Measurements from ENCODE around the gene ATRNL1.
A peak's percentile ranks its signal among the peaks of the same experiment; 100 is the strongest.
"Not testable (repeated sequence)": the region's sequence is repeated elsewhere in the genome, so short reads cannot be mapped to it uniquely, and the experiment has no call there.

The ATRNL1 gene

GRCh38 chr10:115219203-115219602, 126.0 kb downstream of the ATRNL1 start:
- no peak for DNase-seq (ENCODE audit: low spot score)

- DNase-seq (ENCODE audit: low spot score), result no peak
These were observed 128.9 kb downstream of the ATRNL1 start for GRCh38 chr10:115222039-115222438.

- no peak for DNase-seq (ENCODE audit: low spot score)
These were observed 146.6 kb downstream of the ATRNL1 start for GRCh38 chr10:115239761-115240160.

GRCh38 chr10:115250784-115251183, 157.6 kb downstream of the ATRNL1 start:
- no peak for DNase-seq (ENCODE audit: low spot score)

GRCh38 chr10:115253765-115254164, 160.6 kb downstream of the ATRNL1 start:
- DNase-seq (ENCODE audit: low spot score), result not testable (repeated sequence)

- no peak for DNase-seq (ENCODE audit: low spot score)
These were observed 179.3 kb downstream of the ATRNL1 start for GRCh38 chr10:115272482-115272881.

- peak; percentile 4 for DNase-seq (ENCODE audit: low spot score)
These were observed 185.1 kb downstream of the ATRNL1 start for GRCh38 chr10:115278294-115278693.

- DNase-seq (ENCODE audit: low spot score), result no peak
These were observed 202.1 kb downstream of the ATRNL1 start for GRCh38 chr10:115295213-115295805.

GRCh38 chr10:115300080-115300479, 206.9 kb downstream of the ATRNL1 start:
- DNase-seq (ENCODE audit: low spot score), result no peak

GRCh38 chr10:115319669-115320068, 226.5 kb downstream of the ATRNL1 start:
- not testable (repeated sequence) for DNase-seq (ENCODE audit: low spot score)

- DNase-seq (ENCODE audit: low spot score), result no peak
These were observed 228.2 kb downstream of the ATRNL1 start for GRCh38 chr10:115321360-115321759.

- no peak for DNase-seq (ENCODE audit: low spot score)
These were observed 235.2 kb downstream of the ATRNL1 start for GRCh38 chr10:115328331-115328730.

- DNase-seq (ENCODE audit: low spot score), result no peak
These were observed 242.2 kb downstream of the ATRNL1 start for GRCh38 chr10:115335366-115335765.

GRCh38 chr10:115355162-115355760, 262.1 kb downstream of the ATRNL1 start:
- DNase-seq (ENCODE audit: low spot score), result peak; percentile 77

GRCh38 chr10:115367920-115368319, 274.8 kb downstream of the ATRNL1 start:
- DNase-seq (ENCODE audit: low spot score), result not testable (repeated sequence)

GRCh38 chr10:115379064-115379463, 285.9 kb downstream of the ATRNL1 start:
- no peak for DNase-seq (ENCODE audit: low spot score)

GRCh38 chr10:115384665-115385064, 291.5 kb downstream of the ATRNL1 start:
- no peak for DNase-seq (ENCODE audit: low spot score)

GRCh38 chr10:115390607-115391006, 297.4 kb downstream of the ATRNL1 start:
- no peak for DNase-seq (ENCODE audit: low spot score)

- no peak for DNase-seq (ENCODE audit: low spot score)
These were observed 304.9 kb downstream of the ATRNL1 start for GRCh38 chr10:115398026-115398425.

- no peak for DNase-seq (ENCODE audit: low spot score)
These were observed 309.5 kb downstream of the ATRNL1 start for GRCh38 chr10:115402699-115403098.

- not testable (repeated sequence) for DNase-seq (ENCODE audit: low spot score)
These were observed 312.7 kb downstream of the ATRNL1 start for GRCh38 chr10:115405838-115406237.

GRCh38 chr10:115409347-115409746, 316.2 kb downstream of the ATRNL1 start:
- no peak for DNase-seq (ENCODE audit: low spot score)

- peak; percentile 49 for DNase-seq (ENCODE audit: low spot score)
These were observed 324.6 kb downstream of the ATRNL1 start for GRCh38 chr10:115417585-115418265.

Data from SK-N-DZ (cell line).